Right renal pelvis (tissue), 4 donors: ENCODE measurements around the gene CLASRP. TPM values are rescaled to one million over a fixed set of nuclear protein-coding genes. Genes with fewer than 3 reads are reported as not detected.
A peak's percentile ranks its signal among the peaks of the same experiment; 100 is the strongest.
"Not testable (repeated sequence)": the region's sequence is repeated elsewhere in the genome, so short reads cannot be mapped to it uniquely, and the experiment has no call there.

Source experiments
- DNase-seq, 4 donors: peaks; one replicate each; pipeline ENCODE4 v3.0.0-alpha.2; 2013; ENCODE audit warnings: low read depth in 4 of 4, low spot score in 3 of 4, missing footprints in 1 of 4
- polyA plus RNA-seq, 4 donors: library from polyadenylated mRNA; unstranded; fragments of 120-200 nt; gene quantifications; one replicate each; pipeline ENCODE4 v1.2.1, GENCODE V29; 2013; ENCODE audit not compliant: insufficient read length in 4 of 4

The CLASRP gene
- 10 to 100 TPM; 55.8 to 63.3 (median 59.1) TPM for polyA plus RNA-seq

GRCh38 chr19:45038931-45039893 is at the start of gene CLASRP:
Gene CLASRP, plus strand, starts transcription at chr19:45039045. Its CDS starts 1,168 bp downstream, at chr19:45040213.
- DNase-seq, result peak; percentile 82 to 87 (median 84)

GRCh38 chr19:44990459-44990858 is 48.4 kb upstream of the CLASRP start:
- DNase-seq, result no peak

GRCh38 chr19:44990966-44991365 is 47.9 kb upstream of the CLASRP start:
- DNase-seq, result no peak

- DNase-seq, result no peak
These were observed 46.3 kb upstream of the CLASRP start for GRCh38 chr19:44992336-44993163.

- no peak for DNase-seq
These were observed 45.3 kb upstream of the CLASRP start for GRCh38 chr19:44993526-44993925.

- no peak for DNase-seq
These were observed 44.8 kb upstream of the CLASRP start for GRCh38 chr19:44993926-44994537.

GRCh38 chr19:44998025-44998424 is 40.8 kb upstream of the CLASRP start:
- no peak for DNase-seq

GRCh38 chr19:44999131-44999925 is 39.5 kb upstream of the CLASRP start:
- DNase-seq, result not testable (repeated sequence)

GRCh38 chr19:45000665-45001064 is 38.2 kb upstream of the CLASRP start:
- not testable (repeated sequence) for DNase-seq

- peak; percentile 76 to 85 (median 78) for DNase-seq
These were observed 37.6 kb upstream of the CLASRP start, which contains the start of gene RELB for GRCh38 chr19:45001087-45001739. Gene RELB, plus strand, starts transcription at chr19:45001464. Its CDS starts 116 bp downstream, at chr19:45001580.

GRCh38 chr19:45003485-45003884 is 35.4 kb upstream of the CLASRP start:
- DNase-seq, result no peak

GRCh38 chr19:45005787-45006186 is 33.1 kb upstream of the CLASRP start:
- DNase-seq, result no peak

- no peak for DNase-seq
These were observed 30.3 kb upstream of the CLASRP start for GRCh38 chr19:45008552-45008951.

GRCh38 chr19:45009625-45010255 is 29.1 kb upstream of the CLASRP start:
- DNase-seq, result no peak

- no peak for DNase-seq
These were observed 28.5 kb upstream of the CLASRP start for GRCh38 chr19:45010306-45010705.

GRCh38 chr19:45011959-45012358 is 26.9 kb upstream of the CLASRP start:
- no peak for DNase-seq

- peak; percentile 17 to 33 (median 22) for DNase-seq
These were observed 22.2 kb upstream of the CLASRP start for GRCh38 chr19:45016388-45017314.

GRCh38 chr19:45019187-45019586 is 19.7 kb upstream of the CLASRP start:
- DNase-seq, result no peak
